Measurements from ENCODE around the gene SFR1. TPM values are rescaled to one million over a fixed set of nuclear protein-coding genes. Genes with fewer than 3 reads are reported as not detected.
A peak's percentile ranks its signal among the peaks of the same experiment; 100 is the strongest.

SFR1 gene
- total RNA-seq: 10 to 100 TPM in 2 of 7 donors, 1 to 10 TPM in 5; 6.0 to 12.0 (median 7.9) TPM
- polyA plus RNA-seq: 10 to 100 TPM in 1 of 2 donors, 1 to 10 TPM in 1; 5.6 to 10.9 TPM
- long read RNA-seq, donor 1, transcript SFR1-202 (4 exons, 1,503 nt): major isoform, 39 of 48 reads
- long read RNA-seq, donor 1, partial matches to known transcripts: 5 of 48 reads
- long read RNA-seq, donor 1, other reads (novel, unspliced or antisense): 0 of 48 reads
- long read RNA-seq, donor 2, transcript SFR1-201 (4 exons, 1,438 nt): major isoform, 25 of 37 reads
- long read RNA-seq, donor 2, partial matches to known transcripts: 8 of 37 reads
- long read RNA-seq, donor 2, other reads (novel, unspliced or antisense): 0 of 37 reads
- long read RNA-seq, donor 3, transcript SFR1-202 (4 exons, 1,503 nt): major isoform, 5 of 12 reads
- long read RNA-seq, donor 3, partial matches to known transcripts: 3 of 12 reads
- long read RNA-seq, donor 3, other reads (novel, unspliced or antisense): 0 of 12 reads

GRCh38 chr10:104121485-104122224 lies at the start of gene SFR1:
Gene SFR1, plus strand, starts transcription at chr10:104122171. Its CDS starts 13 bp downstream, at chr10:104122184.
- peak within 1 kb of the TSS; percentile 87 to 99 for H3K27ac ChIP-seq
- intact Hi-C loops (cut with DNase I): loop anchor here (5.0 to 10.0 kb wide), 3 partner anchors 154 to 237 kb away; partner anchors contain the start of gene SLK (in 1 of the 4)
- 0% methylated on average over 63 to 67 of the region's 67 CpGs for WGBS, 3 donors
- no peaks in the 10 kb centered on the region for H3K36me3 ChIP-seq
- H3K27me3 ChIP-seq: no peaks in the 10 kb centered on the region
- DNase-seq: peak; percentile 98 to 100 (median 99)
- peak within 1 kb of the TSS; percentile 83 for H3K4me3 ChIP-seq
- TF ChIP-seq EP300 (IDR thresholded peaks at IDR 0.05): no peak
- TF ChIP-seq CTCF (IDR thresholded peaks at IDR 0.05): peak; percentile 71 to 83 (median 79)
- TF ChIP-seq POLR2A (IDR thresholded peaks at IDR 0.05): peak; percentile 79
- no peaks in the 10 kb centered on the region for H3K9me3 ChIP-seq
- peaks cover 2% of the 10 kb centered on the region for H3K4me1 ChIP-seq (ENCODE audit: insufficient read depth)

- 25 to 29% (median 27%) methylated on average over 5 of the region's 5 CpGs for WGBS, 3 donors
- intact Hi-C loops (cut with DNase I): no loop called here
These were observed 49.2 kb upstream of the SFR1 start for GRCh38 chr10:104072786-104073185.

GRCh38 chr10:104074505-104074904 lies 47.5 kb upstream of the SFR1 start:
- TF ChIP-seq EP300 (IDR thresholded peaks at IDR 0.05): no peak
- TF ChIP-seq POLR2A (IDR thresholded peaks at IDR 0.05): no peak
- TF ChIP-seq CTCF (IDR thresholded peaks at IDR 0.05): no peak
- H3K9me3 ChIP-seq: no peaks in the 10 kb centered on the region
- 84 to 88% (median 86%) methylated on average over 6 of the region's 6 CpGs for WGBS, 3 donors
- H3K4me3 ChIP-seq: no peak overlapping the region
- no peaks in the 10 kb centered on the region for H3K4me1 ChIP-seq (ENCODE audit: insufficient read depth)
- H3K27me3 ChIP-seq: no peaks in the 10 kb centered on the region
- DNase-seq: no peak
- H3K27ac ChIP-seq: no peak overlapping the region
- intact Hi-C loops (cut with DNase I): no loop called here
- no peaks in the 10 kb centered on the region for H3K36me3 ChIP-seq

More at GRCh38 chr10:104072786-104073185, 49.2 kb upstream of the SFR1 start:
- H3K36me3 ChIP-seq: no peaks in the 10 kb centered on the region
- no peaks in the 10 kb centered on the region for H3K27me3 ChIP-seq
- DNase-seq: no peak
- H3K27ac ChIP-seq: no peak overlapping the region
- TF ChIP-seq CTCF (IDR thresholded peaks at IDR 0.05) (no peak), POLR2A (IDR thresholded peaks at IDR 0.05) (no peak), EP300 (IDR thresholded peaks at IDR 0.05) (no peak)
- no peak overlapping the region for H3K4me3 ChIP-seq
- no peaks in the 10 kb centered on the region for H3K9me3 ChIP-seq
- no peaks in the 10 kb centered on the region for H3K4me1 ChIP-seq (ENCODE audit: insufficient read depth)

GRCh38 chr10:104076743-104077160 lies 45.2 kb upstream of the SFR1 start:
- Histone ChIP-seq H3K36me3 (no peaks in the 10 kb centered on the region), H3K9me3 (no peaks in the 10 kb centered on the region), H3K27me3 (no peaks in the 10 kb centered on the region), H3K4me3 (no peak overlapping the region), H3K4me1 (ENCODE audit: insufficient read depth) (no peaks in the 10 kb centered on the region), H3K27ac (no peak overlapping the region)
- DNase-seq: peak in 3 of 5 donors; percentile 27 to 48 (median 33)
- TF ChIP-seq CTCF (IDR thresholded peaks at IDR 0.05) (no peak), EP300 (IDR thresholded peaks at IDR 0.05) (no peak), POLR2A (IDR thresholded peaks at IDR 0.05) (no peak)
- WGBS, 3 donors: 14 to 27% (median 27%) methylated on average over 3 of the region's 3 CpGs
- intact Hi-C loops (cut with DNase I): no loop called here

All from ovary (tissue), 10 donors.